Lung (tissue), 12 donors: ENCODE results near the gene BRD4. TPM values are rescaled to one million over a fixed set of nuclear protein-coding genes. Genes with fewer than 3 reads are reported as not detected.
A peak's percentile ranks its signal among the peaks of the same experiment; 100 is the strongest.

ENCODE experiments used
- ATAC-seq: fragments of 200-7000 bp; cut with Tn5 transposase; one replicate; pipeline ENCODE4 v1.9.1; 2020; ENCODE audit warnings: moderate number of reproducible peaks; ENCODE audit not compliant: insufficient read depth, low FRiP score
- DNase-seq, 3 donors: peaks; one replicate each; pipeline ENCODE4 v3.0.0-alpha.2; 2013 to 2017
- H3K27ac ChIP-seq, 2 donors: one replicate each; pipeline ENCODE4 v1.5.1; 2013; ENCODE audit warnings: mild to moderate bottlenecking in 2 of 2, moderate library complexity in 2 of 2, control low read depth in 1 of 2, inconsistent platforms in 1 of 2, low read depth in 1 of 2, low read length in 1 of 2
- H3K27me3 ChIP-seq, 3 donors: one replicate each; pipeline ENCODE4 v1.5.1; 2013; ENCODE audit warnings: low read length in 2 of 3; ENCODE audit not compliant: control insufficient read depth in 3 of 3, insufficient read depth in 3 of 3
- H3K36me3 ChIP-seq, 4 donors: one replicate each; pipeline ENCODE4 v1.5.1; 2013; ENCODE audit warnings: low read length in 4 of 4, mild to moderate bottlenecking in 1 of 4, moderate library complexity in 1 of 4; ENCODE audit not compliant: control insufficient read depth in 4 of 4, insufficient read depth in 4 of 4
- H3K4me1 ChIP-seq, 5 donors: one replicate each; pipeline ENCODE4 v1.5.1; 2013; ENCODE audit warnings: low read length in 5 of 5, mild to moderate bottlenecking in 2 of 5, moderate library complexity in 1 of 5; ENCODE audit not compliant: control insufficient read depth in 5 of 5, insufficient read depth in 5 of 5
- H3K4me3 ChIP-seq: one replicate; pipeline ENCODE4 v1.5.1; 2013; ENCODE audit warnings: mild to moderate bottlenecking, control low read depth, moderate library complexity
- H3K9ac ChIP-seq, 2 donors: one replicate each; pipeline ENCODE4 v1.5.1; 2013; ENCODE audit warnings: low read length in 2 of 2, control low read depth in 1 of 2; ENCODE audit not compliant: insufficient read depth in 1 of 2
- H3K9me3 ChIP-seq, 4 donors: one replicate each; pipeline ENCODE4 v1.5.1; 2013; ENCODE audit warnings: low read length in 3 of 4, mild to moderate bottlenecking in 1 of 4, moderate library complexity in 1 of 4; ENCODE audit not compliant: control insufficient read depth in 4 of 4, insufficient read depth in 3 of 4
- WGBS, 2 donors: extraction: QIAGEN DNeasy Blood & Tissue Kit; methylation state at CpG; one replicate each; pipeline ENCODE4 v1.1.7; 2013; 5-methylcytosine and 5-hydroxymethylcytosine counted together
- polyA plus RNA-seq, 2 donors: library from polyadenylated mRNA; stranded (reverse); fragments of 200-250 nt; gene quantifications; one replicate each; pipeline ENCODE4 v1.2.1, GENCODE V29; 2013
- total RNA-seq, 2 donors: library from RNA; depleted of rRNA in 1 of 2; stranded (reverse); fragments of >200 nt in 1 of 2; gene quantifications; one replicate each; pipeline ENCODE4 v1.2.1, GENCODE V29; 2014 to 2021
- TF ChIP-seq, protein P1 (sequence below): IDR thresholded peaks from 2 replicates; pipeline ENCODE4 v1.5.1; 2012; ENCODE audit warnings: mild to moderate bottlenecking; ENCODE audit errors: control extremely low read depth, extremely low read depth
- donor health status: control.
- donor health status: control.
- donor health status: Bipolar disorder and iron deficiency.
- donor health status: healthy.
- donor health status: DM: yes; HTN: yes; CAD: no.

BRD4 gene
- total and polyA plus RNA-seq, 4 donors, result 23.2 to 89.0 (median 37.7) TPM

DNA sequence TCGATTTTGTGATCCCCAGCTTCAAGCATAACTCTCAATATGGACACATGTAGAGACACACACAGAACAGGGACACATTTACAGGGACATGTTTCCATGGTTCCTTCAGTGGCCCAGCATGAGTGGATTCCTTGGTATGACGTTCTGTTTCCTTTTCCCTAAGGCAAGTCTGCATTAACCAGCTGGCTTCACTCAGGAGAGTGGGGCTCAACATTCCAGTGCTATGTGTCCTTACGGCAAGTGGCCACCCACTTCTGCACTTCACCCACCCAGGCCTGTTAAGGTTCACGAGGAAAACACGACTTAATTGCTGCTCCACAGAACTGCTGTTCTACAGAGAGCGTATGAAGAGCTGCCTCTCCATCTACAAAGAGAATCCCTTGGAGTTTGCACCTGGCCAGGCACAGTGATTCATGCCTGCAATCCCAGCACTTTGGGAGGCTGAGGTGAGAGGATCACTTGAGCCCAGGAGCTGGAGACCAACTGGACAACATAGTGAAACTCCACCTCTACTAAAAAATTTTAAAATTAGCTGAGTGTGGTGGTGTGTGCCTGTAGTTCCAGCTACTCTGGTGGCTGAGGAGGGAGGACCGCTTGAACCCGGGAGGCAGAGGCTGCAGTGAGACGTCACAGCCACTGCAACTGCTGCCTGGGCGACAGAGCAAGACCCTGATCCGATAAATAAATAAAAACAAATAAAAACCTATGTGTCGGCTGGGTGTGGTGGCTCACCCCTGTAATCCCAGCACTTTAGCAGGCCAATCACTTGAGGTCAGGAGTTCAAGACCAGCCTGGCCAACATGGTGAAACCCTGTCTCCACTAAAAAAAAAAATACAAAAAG is 32.5 kb downstream of the BRD4 start:
- ATAC-seq (no peak), DNase-seq (peak in 2 of 3 donors; percentile 44 to 52)
- 78 to 86% methylated on average over 12 of the region's 12 CpGs for WGBS, 2 donors
- TF ChIP-seq, protein P1, sequence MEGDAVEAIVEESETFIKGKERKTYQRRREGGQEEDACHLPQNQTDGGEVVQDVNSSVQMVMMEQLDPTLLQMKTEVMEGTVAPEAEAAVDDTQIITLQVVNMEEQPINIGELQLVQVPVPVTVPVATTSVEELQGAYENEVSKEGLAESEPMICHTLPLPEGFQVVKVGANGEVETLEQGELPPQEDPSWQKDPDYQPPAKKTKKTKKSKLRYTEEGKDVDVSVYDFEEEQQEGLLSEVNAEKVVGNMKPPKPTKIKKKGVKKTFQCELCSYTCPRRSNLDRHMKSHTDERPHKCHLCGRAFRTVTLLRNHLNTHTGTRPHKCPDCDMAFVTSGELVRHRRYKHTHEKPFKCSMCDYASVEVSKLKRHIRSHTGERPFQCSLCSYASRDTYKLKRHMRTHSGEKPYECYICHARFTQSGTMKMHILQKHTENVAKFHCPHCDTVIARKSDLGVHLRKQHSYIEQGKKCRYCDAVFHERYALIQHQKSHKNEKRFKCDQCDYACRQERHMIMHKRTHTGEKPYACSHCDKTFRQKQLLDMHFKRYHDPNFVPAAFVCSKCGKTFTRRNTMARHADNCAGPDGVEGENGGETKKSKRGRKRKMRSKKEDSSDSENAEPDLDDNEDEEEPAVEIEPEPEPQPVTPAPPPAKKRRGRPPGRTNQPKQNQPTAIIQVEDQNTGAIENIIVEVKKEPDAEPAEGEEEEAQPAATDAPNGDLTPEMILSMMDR, result no peak
- no peaks in the 10 kb centered on the region for H3K9me3 ChIP-seq
- peak overlapping the region in 1 of 2 donors; percentile 76 for H3K27ac ChIP-seq
- H3K4me1 ChIP-seq, result peaks cover 29 to 66% (median 51%) of the 10 kb centered on the region in 5 donors
- H3K4me3 ChIP-seq, result no peak overlapping the region
- H3K27me3 ChIP-seq, result no peaks in the 10 kb centered on the region
- H3K9ac ChIP-seq, result no peak overlapping the region
- peaks cover 0 to 4% (median 0%) of the 10 kb centered on the region in 4 donors for H3K36me3 ChIP-seq

DNA sequence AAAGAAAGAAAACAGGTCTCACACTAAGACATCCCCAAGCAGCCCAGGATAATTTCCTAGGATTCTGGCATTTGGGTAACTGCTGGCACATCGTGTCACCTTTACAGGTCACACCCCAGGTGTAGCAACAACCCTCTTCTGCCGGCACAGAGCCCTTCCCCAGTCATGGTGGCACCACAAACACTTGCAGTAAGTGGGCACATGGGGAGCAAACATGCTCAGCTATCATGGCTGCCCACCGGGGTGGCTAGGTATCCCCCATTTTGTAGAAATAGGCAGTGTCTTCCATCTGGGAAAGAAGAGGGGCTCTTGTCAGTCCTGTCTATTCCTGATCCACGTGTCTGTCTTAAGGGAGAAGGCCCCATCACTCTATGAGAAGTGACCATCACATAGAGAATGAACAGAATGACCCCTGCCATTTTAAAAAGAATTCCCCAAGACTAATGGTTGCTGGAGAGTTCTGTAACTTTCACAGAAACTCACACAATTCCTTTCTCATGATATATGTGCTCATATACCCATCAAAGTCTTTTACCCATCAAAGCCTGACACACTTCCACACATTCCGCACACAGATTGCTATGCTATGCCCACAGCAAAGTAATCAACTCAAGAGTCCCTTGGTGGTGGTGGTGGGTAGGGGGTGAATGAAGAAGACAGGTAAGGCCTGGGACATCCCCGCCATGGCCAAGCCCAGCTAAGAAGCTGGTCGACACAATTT is 33.3 kb downstream of the BRD4 start:
- Histone ChIP-seq H3K9ac (no peak overlapping the region), H3K4me1 (peaks cover 37 to 67% (median 52%) of the 10 kb centered on the region in 5 donors), H3K9me3 (no peaks in the 10 kb centered on the region), H3K36me3 (peaks cover 0 to 4% (median 0%) of the 10 kb centered on the region in 4 donors), H3K4me3 (no peak overlapping the region), H3K27ac (peak overlapping the region in 1 of 2 donors; percentile 76), H3K27me3 (no peaks in the 10 kb centered on the region)
- WGBS, 2 donors, result 75 to 82% methylated on average over 7 of the region's 7 CpGs
- TF ChIP-seq, protein P1, result no peak
- ATAC-seq (no peak), DNase-seq (no peak)

DNA sequence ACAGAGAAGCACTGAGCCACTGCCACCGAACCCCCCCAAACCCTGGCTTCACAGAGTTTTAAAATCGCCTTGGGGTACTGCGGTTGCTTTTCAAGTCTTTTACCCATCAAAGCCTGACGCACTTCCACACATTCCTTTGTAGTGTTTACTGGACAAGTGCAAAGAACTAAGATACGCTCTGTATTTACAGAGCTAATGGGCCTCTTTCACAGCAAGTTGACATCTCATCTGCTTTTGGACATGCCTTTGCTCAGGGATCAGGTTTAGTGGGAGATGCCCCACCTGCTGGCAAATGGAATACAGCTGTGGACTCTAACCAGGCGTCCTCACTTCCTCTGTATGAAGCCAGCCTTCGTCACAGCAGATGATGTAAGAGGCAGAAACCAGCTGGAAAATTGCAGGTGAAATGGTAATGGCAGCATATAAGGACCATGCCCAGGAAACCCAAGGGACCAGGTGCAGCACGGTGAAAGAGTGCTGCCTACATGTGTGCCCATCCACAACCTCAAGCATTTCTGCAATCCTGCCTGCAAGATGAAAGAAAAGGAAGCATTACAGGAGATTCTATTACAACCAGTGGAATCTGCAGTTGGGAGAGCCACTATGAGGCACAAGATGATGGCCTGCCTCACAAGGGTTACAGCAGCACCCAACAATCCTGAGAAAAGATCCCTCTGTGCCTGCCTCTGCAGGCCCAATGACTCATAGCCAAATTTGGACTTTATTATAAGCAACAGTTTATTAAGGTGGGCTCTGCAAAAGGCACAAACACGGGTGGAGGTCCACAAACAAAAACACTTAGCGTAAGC is 34.7 kb downstream of the BRD4 start:
- H3K36me3 ChIP-seq, result peaks cover 0 to 4% (median 0%) of the 10 kb centered on the region in 4 donors

More for the DNA sequence above, 34.7 kb downstream of the BRD4 start:
- Histone ChIP-seq H3K9ac (no peak overlapping the region), H3K9me3 (no peaks in the 10 kb centered on the region), H3K27me3 (no peaks in the 10 kb centered on the region), H3K4me1 (peaks cover 41 to 72% (median 54%) of the 10 kb centered on the region in 5 donors), H3K4me3 (no peak overlapping the region), H3K27ac (peak overlapping the region in 1 of 2 donors; percentile 76)
- DNase-seq (no peak), ATAC-seq (no peak)
- 47 to 58% methylated on average over 10 of the region's 10 CpGs for WGBS, 2 donors
- TF ChIP-seq, protein P1, result no peak
